ENCODE measurements around the gene INVS. TPM values are rescaled to one million over a fixed set of nuclear protein-coding genes. Genes with fewer than 3 reads are reported as not detected.

Gene INVS
- total RNA-seq, 4 donors from 2014 or later = 22.1 to 56.9 (median 37.3) TPM

- no peak for DNase-seq
- Histone ChIP-seq H3K4me1 (peaks cover 0 to 6% (median 2%) of the 10 kb centered on the region in 4 donors), H3K27ac (no peak overlapping the region), H3K27me3 (no peaks in the 10 kb centered on the region), H3K4me3 (no peak overlapping the region), H3K9me3 (no peaks in the 10 kb centered on the region), H3K36me3 (peaks cover 0 to 12% (median 0%) of the 10 kb centered on the region in 3 donors)
- TF ChIP-seq, protein P1, sequence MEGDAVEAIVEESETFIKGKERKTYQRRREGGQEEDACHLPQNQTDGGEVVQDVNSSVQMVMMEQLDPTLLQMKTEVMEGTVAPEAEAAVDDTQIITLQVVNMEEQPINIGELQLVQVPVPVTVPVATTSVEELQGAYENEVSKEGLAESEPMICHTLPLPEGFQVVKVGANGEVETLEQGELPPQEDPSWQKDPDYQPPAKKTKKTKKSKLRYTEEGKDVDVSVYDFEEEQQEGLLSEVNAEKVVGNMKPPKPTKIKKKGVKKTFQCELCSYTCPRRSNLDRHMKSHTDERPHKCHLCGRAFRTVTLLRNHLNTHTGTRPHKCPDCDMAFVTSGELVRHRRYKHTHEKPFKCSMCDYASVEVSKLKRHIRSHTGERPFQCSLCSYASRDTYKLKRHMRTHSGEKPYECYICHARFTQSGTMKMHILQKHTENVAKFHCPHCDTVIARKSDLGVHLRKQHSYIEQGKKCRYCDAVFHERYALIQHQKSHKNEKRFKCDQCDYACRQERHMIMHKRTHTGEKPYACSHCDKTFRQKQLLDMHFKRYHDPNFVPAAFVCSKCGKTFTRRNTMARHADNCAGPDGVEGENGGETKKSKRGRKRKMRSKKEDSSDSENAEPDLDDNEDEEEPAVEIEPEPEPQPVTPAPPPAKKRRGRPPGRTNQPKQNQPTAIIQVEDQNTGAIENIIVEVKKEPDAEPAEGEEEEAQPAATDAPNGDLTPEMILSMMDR (IDR thresholded peaks at IDR 0.05) = no peak
- TF ChIP-seq POLR2A (IDR thresholded peaks at IDR 0.05) = no peak
Measured at GRCh38 chr9:100346836-100347235, 247.8 kb downstream of the INVS start.

DNA sequence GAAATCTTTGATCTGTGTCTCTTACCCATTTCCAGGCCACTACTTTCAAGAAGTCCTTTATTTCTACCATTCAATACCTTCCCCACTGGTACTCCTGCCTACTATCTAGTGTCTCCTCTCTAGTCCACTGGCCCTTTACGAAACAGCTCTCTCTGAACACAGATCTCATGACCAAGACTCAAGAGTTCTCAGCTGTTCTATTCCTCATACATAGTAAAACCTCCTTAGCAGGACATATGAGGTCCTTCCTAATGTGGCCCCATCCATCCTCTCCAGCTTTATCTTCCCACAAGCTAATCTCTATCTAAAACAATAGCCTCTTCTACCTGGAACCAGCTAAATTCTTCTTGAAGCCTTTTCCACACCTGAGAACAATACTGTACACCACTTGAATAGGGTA lies 251.1 kb downstream of the INVS start:
- TF ChIP-seq, protein P1 (IDR thresholded peaks at IDR 0.05) = no peak
- no peak for TF ChIP-seq POLR2A (IDR thresholded peaks at IDR 0.05)
- Histone ChIP-seq H3K9me3 (no peaks in the 10 kb centered on the region), H3K4me3 (no peak overlapping the region), H3K27ac (no peak overlapping the region), H3K27me3 (no peaks in the 10 kb centered on the region), H3K4me1 (peaks cover 0 to 6% (median 5%) of the 10 kb centered on the region in 4 donors), H3K36me3 (peaks cover 0 to 10% (median 0%) of the 10 kb centered on the region in 3 donors)
- no peak for DNase-seq

Small RNA genes within 50 kb of the gene (small RNA-seq; reads per million reads assigned to genes)
- gene RN7SL75P = 0 reads per million in 2 donors

Other genes with a start within 250 kb of the INVS start
- 100 to 1,000 TPM in 1 of 4 donors, 10 to 100 TPM in 3; 36.4 to 187 (median 40.7) TPM for gene STX17, start 192.6 kb upstream of the INVS start, total RNA-seq
- gene ERP44, start 243 bp upstream of the INVS start, total RNA-seq = 10 to 100 TPM in 3 of 4 donors, 1 to 10 TPM in 1; 9.9 to 21.9 (median 17.4) TPM